Measurements from ENCODE around the gene MEIS1. TPM values are rescaled to one million over a fixed set of nuclear protein-coding genes. Genes with fewer than 3 reads are reported as not detected.
"Not testable (repeated sequence)": the region's sequence is repeated elsewhere in the genome, so short reads cannot be mapped to it uniquely, and the experiment has no call there.

Gene MEIS1
- total and polyA plus RNA-seq, 2 of the 8 experiments (the other 6 are each of a cell fraction or from before 2014, with no cell fraction given): 0.17 to 1.2 TPM

DNA sequence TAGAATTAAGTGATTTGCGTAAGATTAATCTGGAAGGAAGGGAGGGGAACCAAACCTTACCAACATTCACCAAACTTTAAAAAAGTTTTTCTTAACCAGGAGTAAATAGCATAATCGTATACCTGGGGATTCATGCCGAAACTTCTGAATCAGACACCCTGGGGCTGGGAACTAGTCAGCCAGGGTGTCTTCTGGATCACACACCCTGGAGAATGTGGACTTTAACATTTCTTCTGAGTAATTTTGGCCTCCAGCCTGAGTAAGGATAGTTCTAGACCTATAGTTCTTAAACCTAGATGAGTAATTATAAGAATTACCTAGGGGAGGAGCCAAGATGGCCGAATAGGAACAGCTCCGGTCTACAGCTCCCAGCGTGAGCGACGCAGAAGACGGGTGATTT lies 44.1 kb upstream of the MEIS1 start (continued):
- no peak for TF ChIP-seq CTBP2 (IDR thresholded peaks at IDR 0.05; ENCODE audit: borderline replicate concordance, insufficient read depth, insufficient read length, low read length)
- no peak for TF ChIP-seq PHF8 (conservative IDR thresholded peaks at IDR 0.05; ENCODE audit: low read depth, low read length)
- no peak for TF ChIP-seq ZNF274 (IDR thresholded peaks at IDR 0.05; ENCODE audit: borderline replicate concordance, extremely low read depth, low read length)
- no peak for TF ChIP-seq CEBPB (IDR thresholded peaks at IDR 0.05; ENCODE audit: low read depth, low read length)
- TF ChIP-seq RAD21 (IDR thresholded peaks at IDR 0.05 in 1 of 2, conservative IDR thresholded peaks at IDR 0.05 in 1 of 2; ENCODE audit: low read depth in 2 of 2, low read length in 2 of 2): no peak
- TF ChIP-seq NANOG (IDR thresholded peaks at IDR 0.05; ENCODE audit: insufficient read depth, low read depth, low read length, poor library complexity, severe bottlenecking): no peak

DNA sequence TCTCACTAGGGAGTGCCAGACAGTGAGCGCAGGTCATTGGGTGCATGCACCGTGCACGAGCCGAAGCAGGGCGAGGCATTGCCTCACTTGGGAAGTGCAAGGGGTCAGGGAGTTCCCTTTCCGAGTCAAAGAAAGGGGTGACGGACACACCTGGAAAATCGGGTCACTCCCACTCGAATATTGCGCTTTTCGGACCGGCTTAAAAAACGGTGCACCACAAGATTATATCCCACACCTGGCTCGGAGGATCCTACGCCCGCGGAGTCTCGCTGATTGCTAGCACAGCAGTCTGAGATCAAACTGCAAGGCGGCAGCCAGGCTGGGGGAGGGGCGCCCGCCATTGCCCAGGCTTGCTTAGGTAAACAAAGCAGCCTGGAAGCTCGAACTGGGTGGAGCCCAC lies 43.7 kb upstream of the MEIS1 start:
- CTCF ChIA-PET (ENCODE audit: partially characterized antibody); FAIRE-seq; H3K4ac ChIP-seq (replicated peaks; ENCODE audit: insufficient read length, low read depth, low read length); H2BK12ac ChIP-seq (ENCODE audit: low read depth, low read length); H4K91ac ChIP-seq (replicated peaks; ENCODE audit: insufficient read length, low read length); H3K23ac ChIP-seq (ENCODE audit: insufficient read length); H4K8ac ChIP-seq (ENCODE audit: extremely low read depth, insufficient read depth, low read length); H2AFZ ChIP-seq (ENCODE audit: low read length); H3K56ac ChIP-seq (replicated peaks; ENCODE audit: insufficient read length, low read depth, low read length); H2BK20ac ChIP-seq (ENCODE audit: low read length); H3K14ac ChIP-seq (ENCODE audit: insufficient read length); H3K27ac ChIP-seq (ENCODE audit: low read depth, low read length); H3K9me3 ChIP-seq (ENCODE audit: insufficient read depth in 2 of 2, low read depth in 1 of 2, low read length in 1 of 2); H3K79me2 ChIP-seq (ENCODE audit: control insufficient read depth in 1 of 2, insufficient read depth in 2 of 2, low read length in 2 of 2); H4K20me1 ChIP-seq (replicated peaks in 1 of 2; ENCODE audit: control insufficient read depth in 1 of 2, insufficient read depth in 2 of 2, low read length in 2 of 2); H3K23me2 ChIP-seq (ENCODE audit: low read depth, low read length); H3K36me3 ChIP-seq (ENCODE audit: control insufficient read depth in 2 of 4, insufficient read depth in 4 of 4, low read length in 3 of 4); H2BK5ac ChIP-seq (ENCODE audit: low read depth, low read length); H3K79me1 ChIP-seq (ENCODE audit: low read depth, low read length); H3K27me3 ChIP-seq (replicated peaks in 1 of 4; ENCODE audit: control insufficient read depth in 3 of 4, extremely low read depth in 1 of 4, insufficient read depth in 3 of 4, low read length in 3 of 4); H2BK15ac ChIP-seq (ENCODE audit: low read length); H3K9ac ChIP-seq (replicated peaks in 1 of 4; ENCODE audit: extremely low read depth in 1 of 4, low read depth in 3 of 4, low read length in 3 of 4); H2AK5ac ChIP-seq (ENCODE audit: low read depth, low read length); H4K5ac ChIP-seq (ENCODE audit: insufficient read length, low read depth, low read length); H3K4me1 ChIP-seq (replicated peaks in 1 of 4; ENCODE audit: control insufficient read depth in 3 of 4, insufficient read depth in 4 of 4, low read length in 3 of 4); H2BK120ac ChIP-seq (replicated peaks; ENCODE audit: low read depth, low read length); H3K18ac ChIP-seq (ENCODE audit: extremely low read depth, low read length): not testable (repeated sequence)
- DNase-seq (ENCODE audit: low read depth in 1 of 2, low spot score in 2 of 2): peak in 1 of 2 experiments; percentile 67
- Histone ChIP-seq H3K4me2 (ENCODE audit: insufficient read depth in 1 of 2, low read depth in 2 of 2, low read length in 2 of 2) (peak overlapping the region; percentile 28 to 49; a peak in 2 of 4 replicates), H3K4me3 (ENCODE audit: extremely low read depth in 1 of 4, insufficient read depth in 2 of 4, low read depth in 3 of 4, low read length in 4 of 4) (peak overlapping the region in 2 of 4 experiments; percentile 40 to 47; a peak in 3 of 8 replicates)
- POLR2A ChIA-PET (ENCODE audit: partially characterized antibody): interaction anchor here (0.6 to 1.3 kb wide), 4 partner anchors 15 to 121 kb away, joined by 3 read pairs; no protein-coding TSS in a partner anchor
- 60% methylated on average over 16 of the region's 22 CpGs; no CpG with 5 or more reads in 1 of the 2 experiments for WGBS, 2 experiments (ENCODE audit: extremely low coverage in 1 of 2, insufficient coverage in 1 of 2, insufficient read length in 1 of 2, insufficient replicate concordance in 2 of 2, low coverage in 1 of 2, low lambda C conversion rate in 2 of 2, missing lambda C conversion rate in 1 of 2)

Measured in H1 (cell line).